DLD1 (cell line): ENCODE results near the gene BRINP2.

Source experiments
- in situ Hi-C: cut with HindIII; loops from 2 replicates; pipeline ENCODE4 v1.10.0; 2017; ENCODE audit warnings: low sequenced_read_pairs

BRINP2 gene

GRCh38 chr1:177256153-177257075, 85.7 kb downstream of the BRINP2 start:
- in situ Hi-C loops: no loop called here

- in situ Hi-C loops: no loop called here
These were observed 86.4 kb downstream of the BRINP2 start for GRCh38 chr1:177257128-177257527.

- in situ Hi-C loops: no loop called here
These were observed 86.8 kb downstream of the BRINP2 start for GRCh38 chr1:177257576-177257975.

GRCh38 chr1:177270863-177271262, 100.1 kb downstream of the BRINP2 start:
- in situ Hi-C loops: no loop called here

- in situ Hi-C loops: no loop called here
These were observed 102.4 kb downstream of the BRINP2 start for GRCh38 chr1:177273141-177273540.

- in situ Hi-C loops: no loop called here
These were observed 104.0 kb downstream of the BRINP2 start for GRCh38 chr1:177274687-177275211.

GRCh38 chr1:177275736-177276135, 105.0 kb downstream of the BRINP2 start:
- in situ Hi-C loops: no loop called here

- in situ Hi-C loops: no loop called here
These were observed 108.0 kb downstream of the BRINP2 start for GRCh38 chr1:177278626-177279390.

GRCh38 chr1:177281901-177282300, 111.1 kb downstream of the BRINP2 start:
- in situ Hi-C loops: no loop called here

- in situ Hi-C loops: no loop called here
These were observed 112.2 kb downstream of the BRINP2 start for GRCh38 chr1:177282976-177283375.

GRCh38 chr1:177283380-177283779, 112.6 kb downstream of the BRINP2 start:
- in situ Hi-C loops: no loop called here

- in situ Hi-C loops: no loop called here
These were observed 115.6 kb downstream of the BRINP2 start for GRCh38 chr1:177286396-177286795.

- in situ Hi-C loops: no loop called here
These were observed 116.5 kb downstream of the BRINP2 start for GRCh38 chr1:177287270-177287669.

GRCh38 chr1:177287994-177288393, 117.2 kb downstream of the BRINP2 start:
- in situ Hi-C loops: no loop called here

GRCh38 chr1:177289532-177289931, 118.8 kb downstream of the BRINP2 start:
- in situ Hi-C loops: no loop called here

GRCh38 chr1:177300431-177300830, 129.7 kb downstream of the BRINP2 start:
- in situ Hi-C loops: no loop called here

GRCh38 chr1:177301425-177302124, 130.8 kb downstream of the BRINP2 start:
- in situ Hi-C loops: no loop called here

GRCh38 chr1:177302357-177303044, 131.7 kb downstream of the BRINP2 start:
- in situ Hi-C loops: no loop called here

GRCh38 chr1:177305040-177306018, 134.6 kb downstream of the BRINP2 start:
- in situ Hi-C loops: no loop called here
